ENCODE results near the gene APEX1.

APEX1 gene

GRCh38 chr14:20492486-20492885 is 37.5 kb downstream of the APEX1 start:
- H3K4me3 ChIP-seq = no peak overlapping the region
- H3K36me3 ChIP-seq = no peaks in the 10 kb centered on the region
- H3K4me1 ChIP-seq = no peaks in the 10 kb centered on the region
- peaks cover 0 to 4% of the 10 kb centered on the region in 2 donors for H3K27me3 ChIP-seq
- no peaks in the 10 kb centered on the region for H3K9me3 ChIP-seq
- no peak for TF ChIP-seq CTCF (IDR thresholded peaks at IDR 0.05)
- no peak overlapping the region for H3K27ac ChIP-seq
- DNase-seq = no peak
- intact Hi-C loops (cut with DNase I; ENCODE audit: low total_unique reads) = loop anchor here (10.0 kb wide), 1 partner anchor 792 kb away; the partner anchor contains the start of gene RPGRIP1

DNA sequence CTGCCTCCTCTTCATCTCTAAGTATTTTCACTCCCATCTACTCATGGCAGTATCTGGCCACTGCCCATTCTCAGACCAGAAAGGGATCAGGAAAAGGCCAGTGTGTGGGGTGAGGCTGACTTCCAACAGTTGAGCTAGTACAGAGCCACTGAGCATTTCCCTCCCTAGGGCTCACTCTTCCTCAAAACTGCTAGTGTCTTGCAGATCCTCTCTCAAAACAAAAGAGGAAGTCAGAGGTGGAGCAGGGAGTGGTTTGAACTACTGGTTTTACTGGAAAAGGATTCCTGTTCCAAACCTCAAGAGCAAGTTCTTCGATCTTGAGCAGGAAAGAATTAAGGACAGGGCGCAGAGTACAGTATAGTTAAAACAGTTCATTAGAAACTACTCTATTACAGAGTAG is 38.6 kb downstream of the APEX1 start:
- H3K4me3 ChIP-seq = no peak overlapping the region
- no peaks in the 10 kb centered on the region for H3K4me1 ChIP-seq
- peak in 1 of 2 donors; percentile 36 for DNase-seq
- H3K27ac ChIP-seq = no peak overlapping the region
- no peaks in the 10 kb centered on the region for H3K9me3 ChIP-seq
- intact Hi-C loops (cut with DNase I; ENCODE audit: low total_unique reads) = loop anchor here (10.0 kb wide), 1 partner anchor 791 kb away; the partner anchor contains the start of gene RPGRIP1
- H3K27me3 ChIP-seq = peaks cover 0 to 4% of the 10 kb centered on the region in 2 donors
- TF ChIP-seq CTCF (IDR thresholded peaks at IDR 0.05) = no peak
- H3K36me3 ChIP-seq = no peaks in the 10 kb centered on the region

DNA sequence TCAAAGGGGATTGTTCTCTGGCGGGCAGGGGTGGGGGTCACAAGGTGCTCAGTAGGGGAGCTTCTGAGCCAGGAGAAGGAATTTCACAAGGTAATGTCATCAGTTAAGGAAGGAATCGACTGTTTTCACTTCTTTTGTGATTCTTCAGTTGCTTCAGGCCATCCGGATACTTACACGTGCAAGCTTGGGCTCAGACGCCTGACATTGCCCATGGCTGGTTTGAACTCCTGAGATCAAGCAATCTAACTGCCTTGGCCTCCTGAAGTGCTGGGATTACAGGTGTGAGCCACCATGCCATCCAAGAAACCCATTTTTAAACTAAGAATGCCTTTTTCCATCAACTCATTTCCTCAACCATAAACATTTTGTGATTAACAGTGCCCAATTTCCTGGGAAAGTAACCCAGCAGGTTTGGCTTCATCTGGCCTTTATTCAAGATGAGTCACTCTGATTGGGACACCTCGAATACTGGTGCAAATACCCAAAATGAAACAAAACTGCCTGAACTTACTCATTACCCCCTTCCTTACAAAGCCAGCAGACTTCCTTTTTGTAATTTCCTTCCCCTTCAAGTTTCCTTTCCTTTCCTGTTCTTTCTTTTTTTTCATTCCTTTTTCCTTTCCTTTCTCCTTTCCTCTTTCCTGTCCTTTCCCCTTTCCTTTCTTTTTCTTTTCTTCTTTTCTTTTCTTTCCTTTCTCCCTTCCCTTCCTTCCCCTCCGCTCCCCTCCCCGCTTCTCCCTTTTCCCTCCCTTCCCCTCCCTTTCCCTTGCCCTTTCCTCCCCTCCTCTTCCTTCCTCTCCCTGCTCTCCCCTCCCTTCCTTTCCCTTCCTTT is 40.1 kb downstream of the APEX1 start:
- Histone ChIP-seq H3K27me3 (peaks cover 0 to 4% of the 10 kb centered on the region in 2 donors), H3K4me1 (no peaks in the 10 kb centered on the region), H3K36me3 (no peaks in the 10 kb centered on the region), H3K27ac (no peak overlapping the region), H3K9me3 (no peaks in the 10 kb centered on the region), H3K4me3 (no peak overlapping the region)
- no peak for DNase-seq
- intact Hi-C loops (cut with DNase I; ENCODE audit: low total_unique reads) = loop anchor here (10.0 kb wide), 1 partner anchor 790 kb away; the partner anchor contains the start of gene RPGRIP1
- TF ChIP-seq CTCF (IDR thresholded peaks at IDR 0.05) = no peak

DNA sequence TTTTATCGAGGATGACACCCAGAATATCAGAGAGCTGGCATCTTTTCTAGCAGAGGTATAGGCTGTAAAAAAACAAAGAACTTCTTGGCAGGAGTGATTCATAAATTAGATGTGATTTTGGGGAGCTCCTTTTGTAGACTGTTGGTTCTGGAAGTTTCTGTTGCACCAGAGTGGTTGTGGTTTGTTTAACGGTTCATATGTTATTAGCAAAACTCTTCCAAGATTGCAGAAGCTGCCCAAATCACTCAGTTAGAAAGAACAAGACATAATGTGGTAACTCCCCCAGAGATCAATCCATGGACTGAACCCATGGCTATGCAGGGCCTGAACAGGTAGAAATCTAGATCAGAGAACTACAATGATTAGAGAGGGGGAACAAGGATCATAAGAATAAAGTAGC is 43.6 kb downstream of the APEX1 start:
- no peaks in the 10 kb centered on the region for H3K9me3 ChIP-seq
- no peaks in the 10 kb centered on the region for H3K36me3 ChIP-seq
- H3K27ac ChIP-seq = no peak overlapping the region
- no peak for TF ChIP-seq CTCF (IDR thresholded peaks at IDR 0.05)
- no peaks in the 10 kb centered on the region for H3K27me3 ChIP-seq
- no peak overlapping the region for H3K4me3 ChIP-seq
- intact Hi-C loops (cut with DNase I; ENCODE audit: low total_unique reads) = loop anchor here (10.0 kb wide), 1 partner anchor 786 kb away; the partner anchor contains the start of gene RPGRIP1
- DNase-seq = no peak
- H3K4me1 ChIP-seq = no peaks in the 10 kb centered on the region

DNA sequence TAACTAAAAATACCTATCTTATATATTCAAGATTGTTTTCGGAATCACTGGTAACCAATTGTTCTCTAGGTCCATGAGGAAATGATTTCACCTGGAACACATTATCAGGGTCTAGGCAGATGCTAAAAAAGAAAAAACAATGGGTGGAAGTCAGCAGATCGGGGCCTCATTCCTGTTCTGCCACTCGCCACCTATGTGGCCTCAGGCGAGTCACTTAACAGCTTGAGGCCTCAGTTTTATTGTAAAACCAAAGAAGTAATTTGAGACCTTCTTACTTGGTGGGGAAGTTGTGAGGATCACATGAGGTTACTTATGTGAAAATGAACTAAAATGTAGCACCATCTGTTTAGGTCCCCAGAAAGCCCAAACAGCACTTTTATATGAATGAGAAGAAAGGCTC is 44.1 kb downstream of the APEX1 start:
- H3K27me3 ChIP-seq = no peaks in the 10 kb centered on the region
- no peaks in the 10 kb centered on the region for H3K36me3 ChIP-seq
- no peaks in the 10 kb centered on the region for H3K4me1 ChIP-seq
- no peak overlapping the region for H3K27ac ChIP-seq
- DNase-seq = no peak
- intact Hi-C loops (cut with DNase I; ENCODE audit: low total_unique reads) = loop anchor here (10.0 kb wide), 1 partner anchor 786 kb away; the partner anchor contains the start of gene RPGRIP1
- no peak for TF ChIP-seq CTCF (IDR thresholded peaks at IDR 0.05)
- H3K4me3 ChIP-seq = no peak overlapping the region
- no peaks in the 10 kb centered on the region for H3K9me3 ChIP-seq
